Measurements from ENCODE around the gene A2ML1. TPM values are rescaled to one million over a fixed set of nuclear protein-coding genes. Genes with fewer than 3 reads are reported as not detected.
"Not testable (repeated sequence)": the region's sequence is repeated elsewhere in the genome, so short reads cannot be mapped to it uniquely, and the experiment has no call there.

Gene A2ML1
- polyA plus RNA-seq, 1 experiment, result not detected

DNA sequence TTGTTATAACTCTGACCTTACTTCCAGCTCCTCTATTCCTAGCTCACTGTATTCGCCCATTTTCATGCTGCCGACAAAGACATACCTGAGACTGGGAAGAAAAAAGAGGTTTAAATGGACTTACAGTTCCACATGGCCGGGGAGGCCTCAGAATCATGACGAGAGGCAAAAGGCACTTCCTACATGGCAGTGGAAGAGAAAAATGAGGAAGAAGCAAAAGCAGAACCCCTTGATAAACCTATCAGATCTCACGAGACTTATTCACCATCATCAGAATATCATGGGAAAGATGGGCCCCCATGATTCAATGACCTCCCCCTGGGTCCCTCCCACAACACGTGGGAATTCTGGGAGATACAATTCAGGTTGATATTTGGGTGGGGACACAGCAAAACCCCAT, 77.4 kb downstream of the A2ML1 start:
- H3K27me3 ChIP-seq (ENCODE audit: control insufficient read depth, insufficient read depth, low read length), result peaks cover 3% of the 10 kb centered on the region
- no peak overlapping the region for H3K4me3 ChIP-seq (ENCODE audit: low read depth, low read length)
- H3K9me3 ChIP-seq (ENCODE audit: control insufficient read depth, insufficient read depth, low read length), result no peaks in the 10 kb centered on the region
- DNase-seq (ENCODE audit: low read depth, low spot score), result no peak
- no peak overlapping the region for H3K27ac ChIP-seq (ENCODE audit: low read depth, low read length)
- ChIA-PET CTCF (no interaction called here), POLR2A (no interaction called here)
- TF ChIP-seq, protein P1, sequence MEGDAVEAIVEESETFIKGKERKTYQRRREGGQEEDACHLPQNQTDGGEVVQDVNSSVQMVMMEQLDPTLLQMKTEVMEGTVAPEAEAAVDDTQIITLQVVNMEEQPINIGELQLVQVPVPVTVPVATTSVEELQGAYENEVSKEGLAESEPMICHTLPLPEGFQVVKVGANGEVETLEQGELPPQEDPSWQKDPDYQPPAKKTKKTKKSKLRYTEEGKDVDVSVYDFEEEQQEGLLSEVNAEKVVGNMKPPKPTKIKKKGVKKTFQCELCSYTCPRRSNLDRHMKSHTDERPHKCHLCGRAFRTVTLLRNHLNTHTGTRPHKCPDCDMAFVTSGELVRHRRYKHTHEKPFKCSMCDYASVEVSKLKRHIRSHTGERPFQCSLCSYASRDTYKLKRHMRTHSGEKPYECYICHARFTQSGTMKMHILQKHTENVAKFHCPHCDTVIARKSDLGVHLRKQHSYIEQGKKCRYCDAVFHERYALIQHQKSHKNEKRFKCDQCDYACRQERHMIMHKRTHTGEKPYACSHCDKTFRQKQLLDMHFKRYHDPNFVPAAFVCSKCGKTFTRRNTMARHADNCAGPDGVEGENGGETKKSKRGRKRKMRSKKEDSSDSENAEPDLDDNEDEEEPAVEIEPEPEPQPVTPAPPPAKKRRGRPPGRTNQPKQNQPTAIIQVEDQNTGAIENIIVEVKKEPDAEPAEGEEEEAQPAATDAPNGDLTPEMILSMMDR (IDR thresholded peaks at IDR 0.05; ENCODE audit: low read depth, low read length), result no peak

GRCh38 chr12:8902703-8903102, 80.3 kb downstream of the A2ML1 start:
- H3K4me3 ChIP-seq (ENCODE audit: low read depth, low read length); CTCF ChIA-PET; H3K27ac ChIP-seq (ENCODE audit: low read depth, low read length); H3K9me3 ChIP-seq (ENCODE audit: control insufficient read depth, insufficient read depth, low read length); POLR2A ChIA-PET; DNase-seq (ENCODE audit: low read depth, low spot score); H3K27me3 ChIP-seq (ENCODE audit: control insufficient read depth, insufficient read depth, low read length): not testable (repeated sequence)

DNA sequence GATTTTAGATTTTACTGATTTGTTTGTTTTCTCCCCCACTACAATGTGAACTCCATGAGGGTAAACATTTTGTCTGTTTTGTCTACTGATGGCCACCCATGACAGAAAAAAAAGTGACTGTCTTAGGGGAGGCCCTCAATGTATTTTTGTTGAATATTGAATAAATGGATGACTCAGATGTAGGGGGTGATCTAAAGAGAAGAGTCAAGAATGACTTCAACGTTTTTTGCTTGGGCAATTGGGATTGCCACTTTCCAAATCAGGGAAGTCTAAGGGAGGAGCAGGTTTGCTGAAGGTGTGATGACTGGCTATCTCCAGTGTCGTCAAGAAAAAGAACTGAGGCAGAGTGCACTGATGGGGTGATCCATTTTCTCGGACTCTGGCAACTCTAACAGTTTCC, 81.2 kb downstream of the A2ML1 start:
- Histone ChIP-seq H3K27me3 (ENCODE audit: control insufficient read depth, insufficient read depth, low read length) (peaks cover 3% of the 10 kb centered on the region), H3K4me3 (ENCODE audit: low read depth, low read length) (no peak overlapping the region), H3K27ac (ENCODE audit: low read depth, low read length) (no peak overlapping the region), H3K9me3 (ENCODE audit: control insufficient read depth, insufficient read depth, low read length) (no peaks in the 10 kb centered on the region)
- ChIA-PET POLR2A (no interaction called here), CTCF (interaction anchor here (1.0 to 1.3 kb wide), 3 partner anchors 13 to 246 kb away, joined by 3 to 11 read pairs (median 7); no protein-coding TSS in a partner anchor)
- TF ChIP-seq, protein P1 (IDR thresholded peaks at IDR 0.05; ENCODE audit: low read depth, low read length), result no peak
- DNase-seq (ENCODE audit: low read depth, low spot score), result no peak

GRCh38 chr12:8904665-8905064, 82.2 kb downstream of the A2ML1 start:
- Histone ChIP-seq H3K4me3 (ENCODE audit: low read depth, low read length) (no peak overlapping the region), H3K27ac (ENCODE audit: low read depth, low read length) (no peak overlapping the region), H3K27me3 (ENCODE audit: control insufficient read depth, insufficient read depth, low read length) (peaks cover 3% of the 10 kb centered on the region), H3K9me3 (ENCODE audit: control insufficient read depth, insufficient read depth, low read length) (no peaks in the 10 kb centered on the region)
- ChIA-PET CTCF (interaction anchor here (1.0 to 1.3 kb wide), 3 partner anchors 14 to 247 kb away, joined by 3 to 11 read pairs (median 7); no protein-coding TSS in a partner anchor), POLR2A (no interaction called here)
- DNase-seq (ENCODE audit: low read depth, low spot score), result no peak
- TF ChIP-seq, protein P1 (IDR thresholded peaks at IDR 0.05; ENCODE audit: low read depth, low read length), result no peak

DNA sequence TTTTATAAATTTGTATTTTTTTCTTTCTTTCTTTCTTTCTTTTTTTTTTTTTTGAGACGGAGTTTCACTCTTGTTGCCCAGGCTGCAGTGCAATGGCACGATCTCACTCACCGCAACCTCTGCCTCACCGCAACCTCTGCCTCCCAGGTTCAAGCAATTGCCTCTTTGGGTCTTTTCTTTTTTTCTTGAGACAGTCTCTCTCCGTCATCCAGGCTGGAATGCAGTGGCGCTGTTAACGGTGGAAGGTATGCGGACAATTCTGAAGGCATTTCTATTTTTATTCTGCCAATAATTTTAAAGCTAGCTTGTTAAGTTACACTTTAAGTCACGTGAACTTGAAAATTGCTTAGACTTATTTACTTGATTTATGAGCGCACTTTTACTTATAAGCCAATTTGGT, 83.1 kb downstream of the A2ML1 start:
- TF ChIP-seq, protein P1 (IDR thresholded peaks at IDR 0.05; ENCODE audit: low read depth, low read length), result no peak
- Histone ChIP-seq H3K27me3 (ENCODE audit: control insufficient read depth, insufficient read depth, low read length) (peaks cover 3% of the 10 kb centered on the region), H3K27ac (ENCODE audit: low read depth, low read length) (no peak overlapping the region), H3K9me3 (ENCODE audit: control insufficient read depth, insufficient read depth, low read length) (no peaks in the 10 kb centered on the region), H3K4me3 (ENCODE audit: low read depth, low read length) (no peak overlapping the region)
- CTCF ChIA-PET, result interaction anchor here (0.5 to 1.5 kb wide), 3 partner anchors 15 to 248 kb away, joined by 3 to 7 read pairs (median 4); no protein-coding TSS in a partner anchor
- POLR2A ChIA-PET, result no interaction called here
- DNase-seq (ENCODE audit: low read depth, low spot score), result no peak
